Prostate gland (tissue), 2 donors: Measurements from ENCODE around the gene NAIF1. TPM values are rescaled to one million over a fixed set of nuclear protein-coding genes. Genes with fewer than 3 reads are reported as not detected.

Experiments
- DNase-seq: peaks from one replicate; pipeline ENCODE4 v3.0.0-alpha.2; 2019; ENCODE audit warnings: low spot score
- H3K27ac ChIP-seq, 2 donors: fragments of 200-600 bp; sonication (generic); 2 replicates each; pipeline ENCODE4 v1.5.1; 2017 to 2019
- H3K27me3 ChIP-seq: fragments of 200-600 bp; sonication (generic); replicated peaks from 2 replicates; pipeline ENCODE4 v1.5.1; 2019; ENCODE audit not compliant: insufficient read depth
- H3K36me3 ChIP-seq, 2 donors: fragments of 200-600 bp; sonication (generic); 1 replicate in 1 of 2; 2 replicates in 1 of 2; pipeline versions ENCODE4 v1.5.1 to v1.8.1; 2017 to 2019
- H3K4me1 ChIP-seq: fragments of 200-600 bp; sonication (generic); replicated peaks from 2 replicates; pipeline ENCODE4 v1.5.1; 2019
- H3K4me3 ChIP-seq, 2 donors: fragments of 200-600 bp; sonication (generic); 2 replicates each; pipeline ENCODE4 v1.5.1; 2017 to 2019
- H3K9me3 ChIP-seq: fragments of 200-600 bp; sonication (generic); 2 replicates; pipeline ENCODE4 v1.5.1; 2017
- CTCF ChIP-seq, 4 experiments: fragments of 200-600 bp in 2 of 4; fragments of 450-650 bp in 2 of 4; sonication (generic) in 2 of 4; IDR thresholded peaks; 1 replicate in 3 of 4; 2 replicates in 1 of 4; pipeline ENCODE4 v1.5.1; 2016 to 2019; ENCODE audit warnings: antibody characterized with exemption in 4 of 4, mild to moderate bottlenecking in 2 of 4, moderate library complexity in 2 of 4
- POLR2A ChIP-seq: fragments of 450-650 bp; IDR thresholded peaks from one replicate; pipeline ENCODE4 v1.6.1; 2016; ENCODE audit warnings: antibody characterized with exemption, mild to moderate bottlenecking
- POLR2AphosphoS5 ChIP-seq: sonication (generic); formaldehyde crosslinking; IDR thresholded peaks from one replicate; pipeline ENCODE4 v1.6.1; 2017; ENCODE audit warnings: antibody characterized with exemption
- WGBS: methylation state at CpG from one replicate; pipeline ENCODE4 v1.1.5; 2018; 5-methylcytosine and 5-hydroxymethylcytosine counted together
- intact Hi-C: fragments of 100-400 bp; cut with DNase I; formaldehyde crosslinking; loops from one replicate; pipeline ENCODE4 v1.14.2; 2022
- total RNA-seq, 2 donors: library from RNA; depleted of rRNA; stranded (reverse); fragments of >200 nt; gene quantifications; one replicate each; pipeline ENCODE4 v1.1.0, GENCODE V29; 2016

Gene NAIF1
- total RNA-seq, 2 donors from 2014 or later: 12.3 to 12.6 TPM

- H3K27ac ChIP-seq: no peak overlapping the region
- H3K4me3 ChIP-seq: no peak overlapping the region
- no peak for DNase-seq
- no peaks in the 10 kb centered on the region for H3K27me3 ChIP-seq
- TF ChIP-seq CTCF (IDR thresholded peaks at IDR 0.05) (no peak), POLR2AphosphoS5 (no peak), POLR2A (no peak)
- H3K9me3 ChIP-seq: no peaks in the 10 kb centered on the region
- intact Hi-C loops: no loop called here
- no peaks in the 10 kb centered on the region for H3K36me3 ChIP-seq
- 78% methylated on average over 4 of the region's 4 CpGs for WGBS
- no peaks in the 10 kb centered on the region for H3K4me1 ChIP-seq
Observed at GRCh38 chr9:128020692-128021091, 46.4 kb downstream of the NAIF1 start.

GRCh38 chr9:128015696-128016095 lies 51.4 kb downstream of the NAIF1 start:
- Histone ChIP-seq H3K4me3 (no peak overlapping the region), H3K36me3 (no peaks in the 10 kb centered on the region), H3K27ac (no peak overlapping the region), H3K4me1 (no peaks in the 10 kb centered on the region), H3K27me3 (no peaks in the 10 kb centered on the region), H3K9me3 (no peaks in the 10 kb centered on the region)
- WGBS: 91% methylated on average over 5 of the region's 5 CpGs
- TF ChIP-seq POLR2A: no peak
- TF ChIP-seq POLR2AphosphoS5: no peak
- TF ChIP-seq CTCF (IDR thresholded peaks at IDR 0.05): no peak
- intact Hi-C loops: no loop called here
- DNase-seq: no peak

Other genes starting within 250 kb of the NAIF1 start
- 100 to 1,000 TPM in 1 of 2 donors, 10 to 100 TPM in 1; 24.3 to 336 TPM for gene ENG, start 212.7 kb downstream of the NAIF1 start, total RNA-seq
- gene AK1, start 189.6 kb downstream of the NAIF1 start, total RNA-seq: 100 to 1,000 TPM in 1 of 2 donors, 10 to 100 TPM in 1; 22.2 to 123 TPM
- gene ST6GALNAC6, start 167.7 kb downstream of the NAIF1 start, total RNA-seq: 10 to 100 TPM; 46.4 to 95.1 TPM
- 10 to 100 TPM; 21.8 to 47.0 TPM for gene ST6GALNAC4, start 150.3 kb downstream of the NAIF1 start, total RNA-seq
- gene PIP5KL1, start 136.5 kb downstream of the NAIF1 start, total RNA-seq: 10 to 100 TPM in 1 of 2 donors, 1 to 10 TPM in 1; 3.1 to 16.5 TPM
- 10 to 100 TPM; 28.1 to 28.2 TPM for gene DPM2, start 129.5 kb downstream of the NAIF1 start, total RNA-seq
- gene EEIG1, start 86.3 kb downstream of the NAIF1 start, total RNA-seq: 10 to 100 TPM; 23.4 to 84.6 TPM
- gene SLC25A25, start 912 bp upstream of the NAIF1 start, total RNA-seq: 10 to 100 TPM; 26.0 to 33.1 TPM
- 10 to 100 TPM; 89.4 to 96.1 TPM for gene PTGES2, start 60.4 kb upstream of the NAIF1 start, total RNA-seq
- gene LCN2, start 82.1 kb upstream of the NAIF1 start, total RNA-seq: 10 to 100 TPM; 30.5 to 43.7 TPM
- 100 to 1,000 TPM; 333 to 437 TPM for gene BBLN, start 92.9 kb upstream of the NAIF1 start, total RNA-seq
- gene CIZ1, start 124.3 kb upstream of the NAIF1 start, total RNA-seq: 10 to 100 TPM; 55.2 to 94.0 TPM
- 1 to 10 TPM; 2.0 to 7.7 TPM for gene DNM1, start 136.1 kb upstream of the NAIF1 start, total RNA-seq
- 100 to 1,000 TPM in 1 of 2 donors, 10 to 100 TPM in 1; 92.1 to 147 TPM for gene GOLGA2, start 208.7 kb upstream of the NAIF1 start, total RNA-seq
- gene SWI5, start 209.0 kb upstream of the NAIF1 start, total RNA-seq: 10 to 100 TPM; 34.8 to 38.5 TPM